GM12892 (cell line): Measurements from ENCODE around the gene PCDHA3.

Experiments used
- POLR2A ChIP-seq: IDR thresholded peaks from 2 replicates; pipeline ENCODE4 v1.6.1; 2011; ENCODE audit warnings: low read depth, low read length, control low read depth
- POLR2AphosphoS5 ChIP-seq: IDR thresholded peaks from 2 replicates; pipeline ENCODE4 v1.6.1; 2011; ENCODE audit warnings: low read depth, low read length, control low read depth
- TAF1 ChIP-seq: IDR thresholded peaks from 2 replicates; pipeline ENCODE4 v1.6.1; 2011; ENCODE audit warnings: low read depth, mild to moderate bottlenecking, control low read depth, low read length, borderline replicate concordance

- TF ChIP-seq POLR2A: no peak
- TF ChIP-seq TAF1: no peak
- no peak for TF ChIP-seq POLR2AphosphoS5
Observed at GRCh38 chr5:140828362-140828737, 27.5 kb downstream of the PCDHA3 start.
